Activated naive CD4-positive, alpha-beta T cell treated with anti-CD3 and anti-CD28 coated beads for 36 hours (primary cell): ENCODE results near the gene MRPL57. TPM values are rescaled to one million over a fixed set of nuclear protein-coding genes. Genes with fewer than 3 reads are reported as not detected.

Experiments used
- CTCF ChIA-PET: fragments of 350-600 bp; sonication (Branson Sonifier 250); formaldehyde crosslinking; loops from one replicate; lab custom pipeline; 2021; ENCODE audit warnings: antibody characterized with exemption; lab: Charles Lee
- DNase-seq: peaks from one replicate; pipeline ENCODE4 v3.0.0-alpha.2; 2020
- H3K27ac Mint-ChIP-seq: one replicate; pipeline ENCODE4 v1.8.0; 2021; ENCODE audit warnings: mild to moderate bottlenecking, mixed read lengths
- H3K27me3 Mint-ChIP-seq: one replicate; pipeline ENCODE4 v1.8.0; 2021; ENCODE audit warnings: low read depth, mixed read lengths
- H3K36me3 Mint-ChIP-seq: one replicate; pipeline ENCODE4 v1.8.0; 2021; ENCODE audit warnings: low read depth, mixed read lengths
- H3K4me1 Mint-ChIP-seq: one replicate; pipeline ENCODE4 v1.8.0; 2021; ENCODE audit warnings: low read depth, mixed read lengths
- H3K4me3 Mint-ChIP-seq: one replicate; pipeline ENCODE4 v1.8.0; 2021; ENCODE audit warnings: mild to moderate bottlenecking, moderate library complexity, mixed read lengths
- H3K9me3 Mint-ChIP-seq: one replicate; pipeline ENCODE4 v1.8.0; 2021; ENCODE audit warnings: mixed read lengths
- intact Hi-C: fragments of 100-400 bp; cut with micrococcal nuclease; formaldehyde crosslinking; loops from one replicate; pipeline ENCODE4 v1.15.1; 2023
- total RNA-seq, 2 experiments: library from RNA; stranded (reverse); gene quantifications; one replicate each; pipeline ENCODE4 v1.2.3, GENCODE V29; 2021

MRPL57 gene
- total RNA-seq, 2 experiments from 2014 or later: 19.0 to 21.0 TPM

- Mint-ChIP-seq H3K4me1 (no peaks in the 10 kb centered on the region), H3K4me3 (no peak overlapping the region), H3K36me3 (no peaks in the 10 kb centered on the region), H3K27me3 (peaks cover 5% of the 10 kb centered on the region), H3K9me3 (peaks cover 7% of the 10 kb centered on the region), H3K27ac (no peak overlapping the region)
- intact Hi-C loops: no loop called here
- CTCF ChIA-PET: no interaction called here
- no peak for DNase-seq
These were observed 49.6 kb downstream of the MRPL57 start for GRCh38 chr13:21225841-21226581.

- intact Hi-C loops: no loop called here
- DNase-seq: no peak
- CTCF ChIA-PET: no interaction called here
- no peak overlapping the region for H3K4me3 Mint-ChIP-seq
- H3K4me1 Mint-ChIP-seq: peaks cover 11% of the 10 kb centered on the region
- H3K27ac Mint-ChIP-seq: no peak overlapping the region
- no peaks in the 10 kb centered on the region for H3K9me3 Mint-ChIP-seq
- H3K36me3 Mint-ChIP-seq: no peaks in the 10 kb centered on the region
- peaks cover 2% of the 10 kb centered on the region for H3K27me3 Mint-ChIP-seq
These were observed 51.5 kb downstream of the MRPL57 start for GRCh38 chr13:21227917-21228316.

Other genes starting within 250 kb of the MRPL57 start
- gene LATS2, start 115.1 kb upstream of the MRPL57 start, total RNA-seq: 1 to 10 TPM; 1.1 to 1.2 TPM
- gene SAP18, start 36.5 kb upstream of the MRPL57 start, total RNA-seq: 100 to 1,000 TPM; 269 to 270 TPM
- gene SKA3, start 106 bp upstream of the MRPL57 start, total RNA-seq: 10 to 100 TPM; 32.8 to 33.8 TPM